ENCODE results near the gene FOXB1. TPM values are rescaled to one million over a fixed set of nuclear protein-coding genes. Genes with fewer than 3 reads are reported as not detected.

FOXB1 gene
- total RNA-seq, 1 donor from 2014 or later: not detected

- Mint-ChIP-seq H3K9me3 (no peaks in the 10 kb centered on the region), H3K27ac (no peak overlapping the region), H3K27me3 (ENCODE audit: low read depth) (peaks cover 95% of the 10 kb centered on the region), H3K36me3 (no peaks in the 10 kb centered on the region), H3K4me3 (no peak overlapping the region), H3K4me1 (peaks cover 4% of the 10 kb centered on the region)
- no peak for TF ChIP-seq CTCF (IDR thresholded peaks at IDR 0.05; ENCODE audit: unreplicated experiment)
- DNase-seq (ENCODE audit: low spot score in 2 of 2, unreplicated experiment in 2 of 2): no peak
These were observed 12.3 kb upstream of the FOXB1 start for GRCh38 chr15:59991834-59992233.

- H3K9me3 Mint-ChIP-seq: no peaks in the 10 kb centered on the region
- TF ChIP-seq CTCF (IDR thresholded peaks at IDR 0.05; ENCODE audit: unreplicated experiment): no peak
- peaks cover 6% of the 10 kb centered on the region for H3K4me1 Mint-ChIP-seq
- no peak overlapping the region for H3K27ac Mint-ChIP-seq
- no peaks in the 10 kb centered on the region for H3K36me3 Mint-ChIP-seq
- DNase-seq (ENCODE audit: low spot score in 2 of 2, unreplicated experiment in 2 of 2): no peak
- H3K27me3 Mint-ChIP-seq (ENCODE audit: low read depth): peaks cover 95% of the 10 kb centered on the region
- no peak overlapping the region for H3K4me3 Mint-ChIP-seq
These were observed 10.9 kb upstream of the FOXB1 start for GRCh38 chr15:59993041-59993750.

- DNase-seq (ENCODE audit: low spot score in 2 of 2, unreplicated experiment in 2 of 2): no peak
- no peak for TF ChIP-seq CTCF (IDR thresholded peaks at IDR 0.05; ENCODE audit: unreplicated experiment)
- Mint-ChIP-seq H3K9me3 (no peaks in the 10 kb centered on the region), H3K4me1 (peaks cover 6% of the 10 kb centered on the region), H3K27me3 (ENCODE audit: low read depth) (peaks cover 98% of the 10 kb centered on the region), H3K27ac (no peak overlapping the region), H3K4me3 (no peak overlapping the region), H3K36me3 (no peaks in the 10 kb centered on the region)
These were observed 10.1 kb upstream of the FOXB1 start for GRCh38 chr15:59993950-59994401.

GRCh38 chr15:59994526-59994887 is 9.6 kb upstream of the FOXB1 start:
- Mint-ChIP-seq H3K9me3 (no peaks in the 10 kb centered on the region), H3K27ac (no peak overlapping the region), H3K27me3 (ENCODE audit: low read depth) (peaks cover 99% of the 10 kb centered on the region), H3K4me1 (peaks cover 6% of the 10 kb centered on the region), H3K4me3 (no peak overlapping the region), H3K36me3 (no peaks in the 10 kb centered on the region)
- no peak for DNase-seq (ENCODE audit: low spot score in 2 of 2, unreplicated experiment in 2 of 2)
- no peak for TF ChIP-seq CTCF (IDR thresholded peaks at IDR 0.05; ENCODE audit: unreplicated experiment)

- Mint-ChIP-seq H3K27me3 (ENCODE audit: low read depth) (peaks cover 100% of the 10 kb centered on the region), H3K27ac (no peak overlapping the region), H3K4me3 (no peak overlapping the region), H3K9me3 (no peaks in the 10 kb centered on the region), H3K4me1 (peaks cover 6% of the 10 kb centered on the region), H3K36me3 (no peaks in the 10 kb centered on the region)
- no peak for DNase-seq (ENCODE audit: low spot score in 2 of 2, unreplicated experiment in 2 of 2)
- TF ChIP-seq CTCF (IDR thresholded peaks at IDR 0.05; ENCODE audit: unreplicated experiment): no peak
These were observed 9.1 kb upstream of the FOXB1 start for GRCh38 chr15:59994888-59995557.

Measured in mesothelial cell of epicardium (in vitro differentiated cells).